ENCODE measurements around the gene PINK1.

PINK1 gene

GRCh38 chr1:20698195-20698910 is 65.1 kb downstream of the PINK1 start:
- no peak overlapping the region for H2BK5ac ChIP-seq (ENCODE audit: low read depth, low read length, poor library complexity)
- H2BK120ac ChIP-seq (ENCODE audit: insufficient read depth, low read length, poor library complexity) = peak overlapping the region; percentile 21
- H3K4me1 ChIP-seq (ENCODE audit: control insufficient read depth in 1 of 2, insufficient read depth in 2 of 2, low read length in 2 of 2) = peaks cover 24 to 27% of the 10 kb centered on the region in 2 experiments
- WGBS (ENCODE audit: extremely low coverage, insufficient coverage, insufficient read length) = no CpG with 5 or more reads among the region's 18 CpGs
- H3K4me3 ChIP-seq (ENCODE audit: low read depth, low read length) = no peak overlapping the region
- H3K14ac ChIP-seq (ENCODE audit: low read length) = peak overlapping the region; percentile 4
- H3K4ac ChIP-seq (ENCODE audit: low read depth, low read length) = no peak overlapping the region
- H3K36me3 ChIP-seq (ENCODE audit: control insufficient read depth in 1 of 2, insufficient read depth in 2 of 2, low read length in 2 of 2) = no peaks in the 10 kb centered on the region
- H2AK5ac ChIP-seq (ENCODE audit: low read length) = no peak overlapping the region
- peak overlapping the region; percentile 4 for H3K4me2 ChIP-seq (ENCODE audit: low read length)
- no peaks in the 10 kb centered on the region for H3K79me2 ChIP-seq (ENCODE audit: control insufficient read depth, insufficient read depth, low read length, poor library complexity)
- H3K18ac ChIP-seq (ENCODE audit: low read length) = peak overlapping the region; percentile 0
- H3K9ac ChIP-seq (ENCODE audit: low read length) = no peak overlapping the region
- H4K91ac ChIP-seq (ENCODE audit: low read depth, low read length) = peak overlapping the region; percentile 44
- H3K23ac ChIP-seq (ENCODE audit: low read length) = no peak overlapping the region
- peak overlapping the region; percentile 42 for H2BK12ac ChIP-seq (ENCODE audit: low read length)
- H3K27ac ChIP-seq (ENCODE audit: low read depth, low read length) = peak overlapping the region; percentile 28
- no peak overlapping the region for H4K12ac ChIP-seq (ENCODE audit: low read depth, low read length)
- no peak overlapping the region for H4K8ac ChIP-seq (ENCODE audit: low read depth, low read length)
- no peaks in the 10 kb centered on the region for H3K9me3 ChIP-seq (ENCODE audit: insufficient read depth, low read depth, low read length)
- H3K27me3 ChIP-seq (ENCODE audit: insufficient read depth, low read length) = no peaks in the 10 kb centered on the region
- peaks cover 13% of the 10 kb centered on the region for H3K79me1 ChIP-seq (ENCODE audit: low read length)
- no peak overlapping the region for H2AFZ ChIP-seq (ENCODE audit: insufficient read depth, low read length, poor library complexity)
- DNase-seq = peak in 1 of 2 donors; percentile 51

DNA sequence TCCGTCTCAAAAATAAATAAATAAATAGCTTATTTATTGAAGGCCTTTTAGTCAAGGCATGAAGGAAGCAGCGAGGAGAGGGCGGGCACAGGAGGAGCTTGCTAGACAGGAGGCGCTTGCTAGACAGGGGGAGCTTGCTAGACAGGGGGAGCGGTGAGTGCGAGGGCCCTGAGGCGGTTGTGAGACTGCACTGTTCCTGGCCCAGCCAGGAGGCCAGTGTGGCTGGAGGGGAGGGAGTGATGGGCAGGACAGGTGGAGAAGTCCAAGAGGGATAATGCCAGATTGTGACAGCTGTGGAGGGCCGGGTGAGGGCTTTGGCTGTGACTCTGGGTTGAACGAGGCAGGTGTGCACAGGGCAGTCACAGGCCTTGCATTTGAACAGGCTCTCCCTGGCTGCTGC is 66.3 kb downstream of the PINK1 start:
- H3K79me2 ChIP-seq (ENCODE audit: control insufficient read depth, insufficient read depth, low read length, poor library complexity) = no peaks in the 10 kb centered on the region
- H2AFZ ChIP-seq (ENCODE audit: insufficient read depth, low read length, poor library complexity) = no peak overlapping the region
- DNase-seq = peak; percentile 10 to 49
- no peak overlapping the region for H3K27ac ChIP-seq (ENCODE audit: low read depth, low read length)
- no peaks in the 10 kb centered on the region for H3K9me3 ChIP-seq (ENCODE audit: insufficient read depth, low read depth, low read length)
- no peak overlapping the region for H2AK5ac ChIP-seq (ENCODE audit: low read length)
- H2BK120ac ChIP-seq (ENCODE audit: insufficient read depth, low read length, poor library complexity) = no peak overlapping the region
- no peak overlapping the region for H2BK12ac ChIP-seq (ENCODE audit: low read length)
- no peaks in the 10 kb centered on the region for H3K36me3 ChIP-seq (ENCODE audit: control insufficient read depth in 1 of 2, insufficient read depth in 2 of 2, low read length in 2 of 2)
- no peak overlapping the region for H4K12ac ChIP-seq (ENCODE audit: low read depth, low read length)
- H3K4me1 ChIP-seq (ENCODE audit: control insufficient read depth in 1 of 2, insufficient read depth in 2 of 2, low read length in 2 of 2) = peaks cover 24 to 27% of the 10 kb centered on the region in 2 experiments
- H4K91ac ChIP-seq (ENCODE audit: low read depth, low read length) = no peak overlapping the region
- H3K23ac ChIP-seq (ENCODE audit: low read length) = no peak overlapping the region
- H3K4me2 ChIP-seq (ENCODE audit: low read length) = no peak overlapping the region
- H3K79me1 ChIP-seq (ENCODE audit: low read length) = peaks cover 13% of the 10 kb centered on the region
- H3K4me3 ChIP-seq (ENCODE audit: low read depth, low read length) = no peak overlapping the region
- H3K9ac ChIP-seq (ENCODE audit: low read length) = no peak overlapping the region
- no peak overlapping the region for H3K18ac ChIP-seq (ENCODE audit: low read length)
- H2BK5ac ChIP-seq (ENCODE audit: low read depth, low read length, poor library complexity) = no peak overlapping the region
- H3K14ac ChIP-seq (ENCODE audit: low read length) = no peak overlapping the region
- no peak overlapping the region for H4K8ac ChIP-seq (ENCODE audit: low read depth, low read length)
- no peak overlapping the region for H3K4ac ChIP-seq (ENCODE audit: low read depth, low read length)
- no peaks in the 10 kb centered on the region for H3K27me3 ChIP-seq (ENCODE audit: insufficient read depth, low read length)
- no CpG with 5 or more reads among the region's 9 CpGs for WGBS (ENCODE audit: extremely low coverage, insufficient coverage, insufficient read length)

GRCh38 chr1:20700636-20701215 is 67.5 kb downstream of the PINK1 start:
- DNase-seq = no peak
- Histone ChIP-seq H3K36me3 (ENCODE audit: control insufficient read depth in 1 of 2, insufficient read depth in 2 of 2, low read length in 2 of 2) (no peaks in the 10 kb centered on the region), H2BK12ac (ENCODE audit: low read length) (peak overlapping the region; percentile 42), H2BK120ac (ENCODE audit: insufficient read depth, low read length, poor library complexity) (peak overlapping the region; percentile 57), H3K4me1 (ENCODE audit: control insufficient read depth in 1 of 2, insufficient read depth in 2 of 2, low read length in 2 of 2) (peaks cover 24 to 27% of the 10 kb centered on the region in 2 experiments), H3K4me2 (ENCODE audit: low read length) (no peak overlapping the region), H4K12ac (ENCODE audit: low read depth, low read length) (no peak overlapping the region), H2AFZ (ENCODE audit: insufficient read depth, low read length, poor library complexity) (no peak overlapping the region), H3K79me1 (ENCODE audit: low read length) (peaks cover 13% of the 10 kb centered on the region), H3K14ac (ENCODE audit: low read length) (no peak overlapping the region), H3K27me3 (ENCODE audit: insufficient read depth, low read length) (no peaks in the 10 kb centered on the region), H2BK5ac (ENCODE audit: low read depth, low read length, poor library complexity) (no peak overlapping the region), H3K9me3 (ENCODE audit: insufficient read depth, low read depth, low read length) (no peaks in the 10 kb centered on the region), H3K79me2 (ENCODE audit: control insufficient read depth, insufficient read depth, low read length, poor library complexity) (no peaks in the 10 kb centered on the region), H4K91ac (ENCODE audit: low read depth, low read length) (peak overlapping the region; percentile 33), H3K9ac (ENCODE audit: low read length) (no peak overlapping the region), H4K8ac (ENCODE audit: low read depth, low read length) (no peak overlapping the region), H3K4me3 (ENCODE audit: low read depth, low read length) (no peak overlapping the region), H3K27ac (ENCODE audit: low read depth, low read length) (no peak overlapping the region), H2AK5ac (ENCODE audit: low read length) (no peak overlapping the region), H3K4ac (ENCODE audit: low read depth, low read length) (no peak overlapping the region), H3K23ac (ENCODE audit: low read length) (no peak overlapping the region), H3K18ac (ENCODE audit: low read length) (no peak overlapping the region)
- WGBS (ENCODE audit: extremely low coverage, insufficient coverage, insufficient read length) = no CpG with 5 or more reads among the region's 17 CpGs
